Ishikawa (cell line): ENCODE results near the gene SLC25A44.

Experiments
- CEBPB ChIP-seq: IDR thresholded peaks from 2 replicates; pipeline ENCODE4 v1.6.1; 2012
- RAD21 ChIP-seq: IDR thresholded peaks from 2 replicates; pipeline ENCODE4 v1.6.1; 2012; ENCODE audit warnings: low read depth
- TAF1 ChIP-seq: IDR thresholded peaks from 2 replicates; pipeline ENCODE4 v1.6.1; 2012; ENCODE audit warnings: low read depth, mild to moderate bottlenecking

- TF ChIP-seq CEBPB (no peak), RAD21 (no peak), TAF1 (no peak)
Measured at GRCh38 chr1:156229809-156230472, 36.0 kb downstream of the SLC25A44 start.
